K562 (cell line): ENCODE measurements around the gene CD46. TPM values are rescaled to one million over a fixed set of nuclear protein-coding genes. Genes with fewer than 3 reads are reported as not detected.
A peak's percentile ranks its signal among the peaks of the same experiment; 100 is the strongest.

Experiments
- CBFA2T3 ChIP-seq: fragments of 450-650 bp; IDR thresholded peaks from 2 replicates; pipeline ENCODE4 v1.6.1; 2017
- CSDE1 ChIP-seq, 2 experiments: fragments of 450-650 bp; IDR thresholded peaks; 2 replicates each; pipeline ENCODE4 v1.6.1; 2016; ENCODE audit warnings: mild to moderate bottlenecking in 1 of 2
- JUND ChIP-seq, 2 experiments: IDR thresholded peaks; 2 replicates in 1 of 2; 3 replicates in 1 of 2; pipeline ENCODE4 v1.6.1; 2011; ENCODE audit warnings: borderline replicate concordance in 2 of 2, low read depth in 2 of 2, low read length in 2 of 2, improper control_type of control experiment in 1 of 2, missing biosample characterization in 1 of 2, missing genetic modification characterization in 1 of 2, missing genetic modification reagents in 1 of 2
- MTA3 ChIP-seq: fragments of 450-650 bp; formaldehyde crosslinking; IDR thresholded peaks from 2 replicates; pipeline ENCODE4 v1.6.1; 2017; ENCODE audit warnings: mild to moderate bottlenecking, borderline replicate concordance
- NCOR1 ChIP-seq: fragments of 450-650 bp; IDR thresholded peaks from 2 replicates; pipeline ENCODE4 v1.6.1; 2016; ENCODE audit warnings: mild to moderate bottlenecking, moderate library complexity
- PHF20 ChIP-seq: fragments of 450-650 bp; IDR thresholded peaks from 2 replicates; pipeline ENCODE4 v1.6.1; 2018; ENCODE audit not compliant: partially characterized antibody
- PHF8 ChIP-seq: fragments of 200-600 bp; sonication (generic); IDR thresholded peaks from 2 replicates; pipeline ENCODE4 v1.6.1; 2012; ENCODE audit warnings: mixed run types, mild to moderate bottlenecking, inconsistent platforms, low read length, moderate library complexity, borderline replicate concordance
- SMARCA4 ChIP-seq: fragments of 450-650 bp; IDR thresholded peaks from 2 replicates; pipeline ENCODE4 v1.6.1; 2016
- SP2 ChIP-seq: IDR thresholded peaks from 2 replicates; pipeline ENCODE4 v1.6.1; 2011; ENCODE audit warnings: mild to moderate bottlenecking, low read depth, low read length, moderate library complexity; ENCODE audit not compliant: poor library complexity, severe bottlenecking; ENCODE audit errors: extremely low read depth
- ZC3H4 ChIP-seq: sonication (generic); formaldehyde crosslinking; IDR thresholded peaks from 2 replicates; pipeline ENCODE4 v1.9.0; 2021; ENCODE audit warnings: missing genetic modification reagents, borderline replicate concordance
- ZNF707 ChIP-seq: fragments of 250-450 bp; sonication (Bioruptor Pico); conservative IDR thresholded peaks from 2 replicates; pipeline ENCODE4 v1.8.0; 2022; ENCODE audit warnings: inconsistent platforms, mild to moderate bottlenecking, moderate library complexity
- ZSCAN29 ChIP-seq: fragments of 450-650 bp; IDR thresholded peaks from 2 replicates; pipeline ENCODE4 v1.6.1; 2017
- polyA plus RNA-seq, 8 experiments: library from polyadenylated mRNA; depleted of rRNA in 4 of 8; stranded (reverse) in 5 of 8; unstranded in 3 of 8; fragments of >200 nt; fragmentation: Nextera tagmentation in 2 of 8; fragmentation: Illumina TruSeq in 1 of 8; extraction: Ambion mirVana in 2 of 8; extraction: Trizol in 1 of 8; gene quantifications; 2 replicates each; pipeline versions ENCODE4 v1.2.1 to v1.2.3, GENCODE V29; 2011 to 2014; ENCODE audit warnings: inconsistent platforms in 1 of 8, missing spikeins in 1 of 8
- total RNA-seq, 7 experiments: library from RNA; depleted of rRNA in 6 of 7; stranded (reverse); fragments of >200 nt in 6 of 7; fragmentation: Illumina TruSeq in 2 of 7; extraction: Trizol in 2 of 7; gene quantifications; 2 replicates each; pipeline versions ENCODE4 v1.2.1 to v1.2.3, GENCODE V29; 2011 to 2021; ENCODE audit warnings: low replicate concordance in 1 of 7
- TF ChIP-seq, protein P1 (sequence below): fragments of 250-450 bp; sonication (Bioruptor Pico); IDR thresholded peaks from 2 replicates; pipeline ENCODE4 v1.4.0; 2020; ENCODE audit warnings: mild to moderate bottlenecking, moderate library complexity
- TF ChIP-seq, protein P2 (sequence below): fragments of 450-650 bp; formaldehyde crosslinking; IDR thresholded peaks from 2 replicates; pipeline ENCODE4 v1.4.0; 2022; ENCODE audit warnings: missing genetic modification characterization
- TF ChIP-seq, protein P3 (sequence below): fragments of 250-450 bp; sonication (Bioruptor Pico); IDR thresholded peaks from 2 replicates; pipeline ENCODE4 v1.8.0; 2022; ENCODE audit warnings: moderate library complexity, mild to moderate bottlenecking, inconsistent platforms

The CD46 gene
- total and polyA plus RNA-seq, 9 of the 15 experiments (the other 6 are each of a cell fraction or from before 2014, with no cell fraction given): 87.9 to 374 (median 156) TPM

DNA sequence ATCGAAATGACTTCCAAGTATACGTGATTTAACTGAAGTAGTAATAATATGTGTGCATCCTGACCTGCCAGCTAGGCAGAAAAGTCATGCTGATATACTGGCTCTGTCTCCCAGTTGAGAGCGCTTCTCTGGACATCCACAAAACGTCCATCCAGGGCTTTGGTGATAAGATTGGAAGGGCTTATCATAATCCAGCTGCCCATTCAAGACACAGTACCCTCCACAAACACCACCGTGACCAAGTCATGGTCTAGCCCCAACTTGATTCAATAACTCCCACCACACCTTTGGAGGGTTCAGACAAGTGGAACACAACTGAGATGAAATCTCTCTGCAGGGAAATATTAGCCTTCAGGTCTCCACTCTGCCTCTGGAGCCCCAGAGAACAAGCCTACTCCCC, 76.2 kb downstream of the CD46 start (continued):
- TF ChIP-seq, protein P1, sequence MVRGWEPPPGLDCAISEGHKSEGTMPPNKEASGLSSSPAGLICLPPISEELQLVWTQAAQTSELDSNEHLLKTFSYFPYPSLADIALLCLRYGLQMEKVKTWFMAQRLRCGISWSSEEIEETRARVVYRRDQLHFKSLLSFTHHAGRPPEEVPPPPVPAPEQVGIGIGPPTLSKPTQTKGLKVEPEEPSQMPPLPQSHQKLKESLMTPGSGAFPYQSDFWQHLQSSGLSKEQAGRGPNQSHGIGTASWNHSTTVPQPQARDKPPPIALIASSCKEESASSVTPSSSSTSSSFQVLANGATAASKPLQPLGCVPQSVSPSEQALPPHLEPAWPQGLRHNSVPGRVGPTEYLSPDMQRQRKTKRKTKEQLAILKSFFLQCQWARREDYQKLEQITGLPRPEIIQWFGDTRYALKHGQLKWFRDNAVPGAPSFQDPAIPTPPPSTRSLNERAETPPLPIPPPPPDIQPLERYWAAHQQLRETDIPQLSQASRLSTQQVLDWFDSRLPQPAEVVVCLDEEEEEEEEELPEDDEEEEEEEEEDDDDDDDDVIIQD: no peak
- TF ChIP-seq ZSCAN29: no peak
- no peak for TF ChIP-seq SP2
- no peak for TF ChIP-seq CSDE1 (IDR thresholded peaks at IDR 0.05)
- no peak for TF ChIP-seq ZC3H4 (CRISPR knock-in tag)
- TF ChIP-seq PHF8: no peak
- no peak for TF ChIP-seq ZNF707 (CRISPR knock-in tag)
- 0 out of 2 replicates have a peak, but pooled peaks have one; percentile 32 for TF ChIP-seq SMARCA4
- TF ChIP-seq, protein P2, sequence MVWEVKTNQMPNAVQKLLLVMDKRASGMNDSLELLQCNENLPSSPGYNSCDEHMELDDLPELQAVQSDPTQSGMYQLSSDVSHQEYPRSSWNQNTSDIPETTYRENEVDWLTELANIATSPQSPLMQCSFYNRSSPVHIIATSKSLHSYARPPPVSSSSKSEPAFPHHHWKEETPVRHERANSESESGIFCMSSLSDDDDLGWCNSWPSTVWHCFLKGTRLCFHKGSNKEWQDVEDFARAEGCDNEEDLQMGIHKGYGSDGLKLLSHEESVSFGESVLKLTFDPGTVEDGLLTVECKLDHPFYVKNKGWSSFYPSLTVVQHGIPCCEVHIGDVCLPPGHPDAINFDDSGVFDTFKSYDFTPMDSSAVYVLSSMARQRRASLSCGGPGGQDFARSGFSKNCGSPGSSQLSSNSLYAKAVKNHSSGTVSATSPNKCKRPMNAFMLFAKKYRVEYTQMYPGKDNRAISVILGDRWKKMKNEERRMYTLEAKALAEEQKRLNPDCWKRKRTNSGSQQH (CRISPR knock-in tag): no peak
- no peak for TF ChIP-seq PHF20
- TF ChIP-seq NCOR1: 0 out of 2 replicates have a peak, but pooled peaks have one; percentile 29
- TF ChIP-seq CBFA2T3: peak; percentile 58
- TF ChIP-seq JUND (IDR thresholded peaks at IDR 0.05; ENCODE audit: borderline replicate concordance, low read depth, low read length): no peak
- peak; percentile 33; the same call in 1 of the 3 replicates for TF ChIP-seq JUND (tag; IDR thresholded peaks at IDR 0.05; ENCODE audit: borderline replicate concordance, low read depth, low read length)
- TF ChIP-seq, protein P3, sequence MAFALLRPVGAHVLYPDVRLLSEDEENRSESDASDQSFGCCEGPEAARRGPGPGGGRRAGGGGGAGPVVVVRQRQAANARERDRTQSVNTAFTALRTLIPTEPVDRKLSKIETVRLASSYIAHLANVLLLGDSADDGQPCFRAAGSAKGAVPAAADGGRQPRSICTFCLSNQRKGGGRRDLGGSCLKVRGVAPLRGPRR: no peak
- TF ChIP-seq MTA3: peak; percentile 16; the same call in 1 of the 2 replicates
